GM11168 (cell line): ENCODE data around the gene GPX2.
"Not testable (repeated sequence)": the region's sequence is repeated elsewhere in the genome, so short reads cannot be mapped to it uniquely, and the experiment has no call there.

Experiments used
- in situ Hi-C: fragments of 300-500 bp; cut with MboI; formaldehyde crosslinking; loops from one replicate; pipeline ENCODE4 v1.12.0; 2022; ENCODE audit warnings: low sequenced_read_pairs; ENCODE audit not compliant: unreplicated experiment

Gene GPX2

DNA sequence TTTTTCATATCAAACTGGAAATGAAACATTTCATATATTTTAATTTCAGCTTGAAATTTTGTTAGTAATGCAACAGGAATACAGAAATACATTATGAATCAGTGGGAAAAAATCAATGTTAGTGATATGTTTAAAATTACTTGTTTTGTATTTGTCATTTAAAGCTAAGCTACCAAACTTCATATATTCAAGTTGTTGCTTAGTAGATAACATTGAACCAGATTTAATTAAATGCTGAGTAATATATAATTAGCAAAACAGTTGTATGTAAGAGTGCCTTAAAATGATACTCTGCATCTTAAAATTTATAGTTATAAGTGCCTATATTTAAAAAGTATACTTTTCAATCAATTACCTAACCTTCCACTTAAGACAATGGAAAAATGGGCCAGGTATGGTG is 23.3 kb downstream of the GPX2 start:
- in situ Hi-C loops: no loop called here

DNA sequence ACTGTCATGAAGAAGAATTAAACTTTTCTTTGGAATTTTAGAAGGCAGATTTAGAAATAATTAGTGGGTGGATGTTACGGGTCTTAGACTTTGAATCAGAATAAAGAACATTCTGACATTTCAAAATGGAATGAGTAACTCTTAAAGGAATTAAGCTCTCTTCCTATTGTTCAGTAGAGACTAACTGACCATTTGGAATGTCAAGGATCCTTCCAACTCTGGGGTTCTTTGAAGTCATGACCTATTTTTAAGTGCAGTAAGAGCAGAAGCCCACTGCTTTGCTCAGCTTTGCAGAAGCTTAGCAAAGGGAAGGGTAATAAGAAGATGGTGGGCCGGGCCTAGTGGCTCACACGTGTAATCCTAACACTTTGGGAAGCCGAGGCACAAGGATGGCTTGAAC is 24.3 kb downstream of the GPX2 start:
- in situ Hi-C loops: no loop called here

DNA sequence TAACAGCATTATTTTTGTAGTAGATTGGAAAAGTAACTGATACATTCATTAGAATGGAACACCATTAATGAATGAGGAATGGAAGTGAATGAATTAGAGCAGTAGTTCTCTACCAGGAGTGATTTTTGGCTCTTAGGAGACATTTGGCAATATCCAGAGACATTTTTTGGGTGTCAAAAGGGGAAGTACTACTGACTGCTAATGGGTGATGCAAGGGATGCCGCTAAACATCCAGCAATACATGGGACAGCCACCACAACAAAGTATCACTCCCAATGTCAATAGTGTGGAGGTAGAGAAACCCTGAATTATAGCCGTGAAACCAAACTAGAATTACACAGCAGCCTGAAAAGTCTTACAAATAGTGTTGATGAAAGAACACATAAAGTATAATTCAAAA is 26.7 kb downstream of the GPX2 start:
- in situ Hi-C loops: no loop called here

DNA sequence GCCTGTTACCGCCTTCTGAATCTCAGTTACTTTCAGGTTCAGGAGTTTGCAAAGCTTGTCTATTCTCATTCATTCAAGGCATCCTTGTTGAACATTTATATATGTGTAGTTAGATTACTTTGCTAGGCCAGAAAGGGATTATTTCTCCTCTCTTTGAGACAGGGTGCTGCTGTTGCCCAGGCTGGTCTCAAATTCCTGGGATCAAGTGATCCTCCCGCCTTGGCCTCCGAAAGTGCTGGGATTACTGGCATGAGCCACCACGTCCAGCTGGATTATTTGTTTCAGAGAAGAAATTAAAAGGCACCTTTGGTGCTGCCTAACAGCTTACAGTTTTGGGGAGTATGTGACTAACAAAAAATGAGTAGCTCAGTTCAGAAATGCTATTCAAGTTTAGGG is 27.5 kb downstream of the GPX2 start:
- in situ Hi-C loops: no loop called here

DNA sequence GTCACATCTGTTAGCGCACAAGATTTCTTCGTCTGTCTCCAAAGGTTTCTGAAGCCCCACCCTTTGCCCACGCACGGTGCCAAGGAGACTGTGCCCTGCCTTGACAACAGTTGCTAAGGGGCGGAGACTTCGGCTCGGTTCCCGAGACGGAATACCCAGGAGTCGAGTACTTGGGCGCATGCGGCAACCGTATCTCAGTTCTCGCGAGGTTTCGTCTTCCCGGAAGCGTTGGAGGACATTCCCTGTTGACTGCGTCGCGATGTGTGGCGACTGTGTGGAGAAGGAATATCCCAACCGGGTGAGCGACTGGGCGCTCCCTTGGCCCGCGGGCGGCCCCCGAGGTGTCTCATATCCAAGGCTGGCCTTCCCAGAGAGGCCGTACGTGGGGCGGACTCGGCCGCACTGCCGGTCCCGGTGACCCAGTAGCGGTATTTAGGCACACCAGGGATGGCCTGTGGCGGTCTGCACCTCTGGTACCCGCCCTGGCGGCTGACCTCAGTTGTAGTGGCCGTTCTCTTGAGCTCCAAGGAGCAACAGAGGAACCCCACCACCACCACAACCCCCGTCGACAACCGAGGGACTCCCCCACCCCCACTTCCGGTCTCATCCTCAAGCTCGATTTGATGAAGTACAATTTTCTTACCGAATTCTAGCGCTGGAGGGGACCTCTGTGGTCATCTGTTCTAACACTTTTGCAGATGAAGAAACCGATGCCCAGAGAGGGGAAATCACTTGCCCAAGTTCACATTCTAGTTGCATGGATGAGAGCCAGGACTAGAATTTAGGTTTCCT is 28.1 kb downstream of the GPX2 start, which contains the start of gene CHURC1:
CHURC1 (plus strand) TSS at position 219 of the 792 bp plus-strand sequence; CDS start at position 260, 41 bp downstream.
- in situ Hi-C loops: no loop called here

DNA sequence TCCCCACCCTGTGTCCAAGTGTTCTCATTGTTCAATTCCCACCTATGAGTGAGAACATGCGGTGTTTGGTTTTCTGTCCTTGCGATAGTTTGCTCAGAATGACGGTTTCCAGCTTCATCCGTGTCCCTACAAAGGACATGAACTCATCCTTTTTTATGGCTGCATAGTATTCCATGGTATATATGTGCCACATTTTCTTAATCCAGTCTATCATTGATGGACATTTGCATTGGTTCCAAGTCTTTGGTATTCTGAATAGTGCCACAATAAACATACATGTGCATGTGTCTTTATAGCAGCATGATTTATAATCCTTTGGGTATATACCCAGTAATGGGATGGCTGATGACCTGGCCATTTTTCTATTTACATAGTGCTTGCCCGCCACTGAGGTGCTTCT is 29.1 kb downstream of the GPX2 start:
- in situ Hi-C loops: not testable (repeated sequence)

DNA sequence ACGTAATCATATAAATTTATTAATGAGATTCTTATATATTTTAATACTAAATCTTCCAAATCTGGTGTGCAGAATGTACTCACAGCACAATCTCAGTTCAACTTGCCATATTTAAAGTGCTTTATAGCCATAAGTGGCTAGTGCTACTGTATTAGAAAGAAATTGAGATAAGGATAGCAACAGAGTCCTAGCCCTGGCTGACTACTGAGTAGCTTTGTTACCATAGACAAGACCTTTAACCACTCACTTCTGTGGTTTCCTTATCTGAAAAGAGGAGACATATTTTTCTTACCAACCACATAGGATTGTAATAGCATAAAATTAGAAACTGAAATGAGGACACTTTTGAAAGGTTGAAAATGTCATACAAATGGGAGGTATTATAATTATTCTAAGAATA is 30.3 kb downstream of the GPX2 start:
- in situ Hi-C loops: no loop called here

DNA sequence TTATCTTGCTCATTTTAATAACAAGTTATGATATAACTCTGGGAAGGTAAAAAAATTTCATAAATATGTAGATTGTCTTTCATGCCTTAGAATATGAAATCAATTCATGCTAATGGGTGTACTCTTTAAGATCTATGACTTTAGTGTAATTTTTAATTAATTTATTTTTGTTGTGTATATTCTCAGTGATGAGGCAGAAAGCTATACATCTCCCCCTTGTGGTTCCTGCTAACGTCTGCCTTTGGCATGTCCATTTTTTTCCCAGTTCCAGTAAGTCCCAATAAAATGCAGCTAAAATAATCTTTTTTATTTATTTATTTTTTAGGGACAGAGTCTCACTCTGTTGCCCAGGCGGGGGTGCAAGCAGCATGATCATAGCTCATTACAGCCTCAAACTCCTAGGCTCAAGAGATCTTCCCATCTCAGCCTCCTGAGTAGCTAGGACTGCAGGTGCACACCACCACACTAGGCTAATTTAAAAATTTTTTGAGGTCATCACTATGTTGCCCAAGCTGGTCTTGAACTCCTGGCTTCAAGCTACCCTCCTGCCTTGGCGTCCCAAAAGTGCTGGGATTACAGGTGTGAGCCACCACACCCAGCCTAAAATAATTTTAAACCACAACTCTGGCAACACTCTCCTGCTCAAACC is 31.6 kb downstream of the GPX2 start:
- in situ Hi-C loops: no loop called here

DNA sequence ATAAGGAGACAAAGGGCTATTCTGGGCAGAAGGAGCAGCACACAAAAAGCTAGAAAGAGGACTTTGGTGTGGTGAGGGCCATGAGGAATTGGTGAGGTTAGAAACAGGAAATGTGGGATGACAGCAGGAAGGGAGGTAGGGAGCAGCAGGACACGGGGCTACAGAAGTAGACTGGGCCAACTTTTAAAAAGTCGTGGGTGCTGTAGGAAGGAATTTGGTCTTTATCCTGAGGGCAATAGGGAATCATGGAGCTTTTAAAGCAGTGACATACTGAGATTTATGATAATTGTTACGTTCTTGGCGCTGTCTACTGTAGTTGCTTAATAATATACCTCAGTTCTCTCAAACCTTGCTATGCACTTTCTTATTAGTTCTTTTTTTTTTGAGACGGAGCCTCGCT is 36.5 kb downstream of the GPX2 start:
- in situ Hi-C loops: no loop called here

DNA sequence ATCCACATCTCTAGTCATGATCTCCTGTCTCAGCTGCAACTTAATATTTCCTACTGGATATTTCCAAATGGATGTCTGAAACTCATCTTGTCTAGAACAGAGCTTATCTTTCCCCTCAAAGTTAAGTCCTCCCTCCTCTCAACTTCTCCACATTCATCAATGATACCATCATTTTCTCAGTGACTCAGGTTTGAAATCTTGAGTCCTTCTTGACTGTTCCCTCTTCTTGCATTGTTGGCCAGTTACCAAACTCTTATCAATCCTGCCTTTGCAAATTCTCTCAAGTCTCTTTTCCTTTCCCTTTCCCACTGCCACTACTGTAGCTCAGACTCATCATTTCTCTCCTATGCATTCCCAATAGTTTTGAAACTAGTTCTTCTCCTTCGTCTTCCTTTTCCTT is 42.6 kb downstream of the GPX2 start:
- in situ Hi-C loops: no loop called here

DNA sequence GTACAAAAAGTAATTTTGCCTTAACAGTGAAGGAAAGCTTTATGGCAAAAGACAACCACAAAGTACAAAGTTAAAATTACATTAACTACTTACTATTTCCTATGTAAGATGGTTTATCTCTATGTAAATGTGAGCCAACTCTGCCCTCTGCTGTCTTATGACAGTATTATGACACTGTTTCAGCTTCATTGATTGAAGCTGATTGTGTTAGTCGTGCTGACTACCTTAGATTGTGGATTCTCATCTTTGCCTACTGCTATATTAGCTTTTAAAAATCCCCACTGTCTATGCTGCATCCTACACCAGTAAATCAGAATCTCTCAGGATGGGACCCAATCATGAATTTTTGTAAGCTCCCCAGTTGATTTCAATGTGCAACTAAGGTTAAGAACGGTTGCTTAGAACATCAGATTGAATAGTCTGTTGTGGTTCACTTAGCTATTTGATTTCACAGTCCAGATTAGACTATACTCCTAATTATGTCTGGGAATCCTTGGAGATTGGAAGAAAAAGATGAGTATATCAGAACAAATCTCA is 50.6 kb downstream of the GPX2 start:
- in situ Hi-C loops: no loop called here

DNA sequence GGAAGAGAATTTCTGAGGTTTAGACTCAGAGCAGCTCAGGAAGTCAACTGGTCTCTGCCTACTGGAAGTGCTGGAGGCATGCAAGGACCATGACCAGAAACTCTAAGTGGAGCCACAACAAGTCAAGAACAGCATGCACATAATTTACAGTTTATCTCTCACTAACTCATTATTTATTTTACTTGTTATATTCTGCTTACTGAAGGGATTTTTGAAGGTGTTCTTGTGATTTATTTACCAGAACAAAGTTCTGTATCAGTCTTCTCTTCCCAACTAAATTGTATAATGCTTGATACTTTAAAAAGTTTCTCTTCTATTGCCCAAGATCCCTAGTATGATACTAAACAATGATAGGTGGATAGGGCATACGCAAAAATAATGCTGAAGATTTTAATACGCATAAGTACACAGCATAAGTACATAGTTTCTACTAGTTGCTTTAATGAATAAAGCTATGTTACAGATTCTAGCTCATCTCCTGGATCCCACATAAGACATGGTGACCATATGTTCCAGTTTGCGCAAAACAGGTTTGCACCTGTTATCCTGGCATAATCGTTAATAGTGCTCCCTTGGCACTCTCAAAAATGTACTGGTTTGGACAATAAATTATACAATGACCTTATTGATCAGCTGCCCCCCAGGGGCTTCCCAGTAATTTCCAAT is 51.2 kb downstream of the GPX2 start:
- in situ Hi-C loops: no loop called here

DNA sequence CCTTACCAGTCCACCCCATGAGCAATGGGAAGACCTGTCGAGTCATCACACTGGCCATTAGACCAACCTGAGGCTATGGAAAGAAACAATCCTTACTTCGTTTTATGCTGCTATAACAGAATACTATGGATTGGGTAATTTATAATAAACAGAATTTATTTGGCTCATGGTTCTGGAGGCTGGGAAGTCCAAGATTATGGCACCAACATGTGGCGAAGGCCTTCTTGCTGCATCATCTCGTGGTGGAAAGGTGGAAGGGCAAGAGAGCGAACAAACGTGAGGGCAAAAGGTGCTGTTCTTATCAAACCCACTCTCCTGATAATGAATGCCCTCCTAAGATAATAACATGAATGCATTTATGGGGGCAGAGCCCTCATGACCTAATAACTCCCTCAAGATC is 53.2 kb downstream of the GPX2 start:
- in situ Hi-C loops: loop anchor here (5.0 kb wide), 1 partner anchor 57 kb away; no protein-coding TSS in a partner anchor
